Stomach (tissue), 9 donors: ENCODE results near the gene ATP1B3. TPM values are rescaled to one million over a fixed set of nuclear protein-coding genes. Genes with fewer than 3 reads are reported as not detected.
A peak's percentile ranks its signal among the peaks of the same experiment; 100 is the strongest.

Source experiments
- DNase-seq, 2 donors: peaks; one replicate each; pipeline versions ENCODE4 v3.0.0 to v3.0.0-alpha.2; 2013 to 2019
- H3K27ac ChIP-seq, 5 donors: fragments of 200-600 bp in 4 of 5; sonication (generic) in 4 of 5; one replicate each; pipeline ENCODE4 v1.5.1; 2013 to 2019; ENCODE audit warnings: mild to moderate bottlenecking in 1 of 5, moderate library complexity in 1 of 5
- H3K27me3 ChIP-seq, 3 donors: fragments of 200-600 bp; sonication (generic); one replicate each; pipeline ENCODE4 v1.5.1; 2017 to 2019; ENCODE audit warnings: mixed run types in 1 of 3
- H3K36me3 ChIP-seq, 4 donors: fragments of 200-600 bp; sonication (generic); 1 replicate in 3 of 4; 2 replicates in 1 of 4; pipeline ENCODE4 v1.5.1; 2016 to 2019
- H3K4me1 ChIP-seq, 4 donors: fragments of 200-600 bp; sonication (generic); one replicate each; pipeline ENCODE4 v1.5.1; 2016 to 2019
- H3K4me3 ChIP-seq, 4 donors: fragments of 200-600 bp; sonication (generic) in 3 of 4; one replicate each; pipeline ENCODE4 v1.5.1; 2016 to 2019; ENCODE audit warnings: mild to moderate bottlenecking in 1 of 4
- H3K9me3 ChIP-seq, 4 donors: fragments of 200-600 bp; sonication (generic); one replicate each; pipeline ENCODE4 v1.5.1; 2016 to 2019
- EP300 ChIP-seq: sonication (generic); formaldehyde crosslinking; IDR thresholded peaks from one replicate; pipeline ENCODE4 v1.6.1; 2017; ENCODE audit warnings: antibody characterized with exemption
- POLR2A ChIP-seq, 4 donors: fragments of 450-650 bp; IDR thresholded peaks; one replicate each; pipeline ENCODE4 v1.6.1; 2016; ENCODE audit warnings: antibody characterized with exemption in 4 of 4, control low read depth in 2 of 4, mild to moderate bottlenecking in 1 of 4, moderate library complexity in 1 of 4
- POLR2AphosphoS5 ChIP-seq, 3 donors: sonication (generic); formaldehyde crosslinking; IDR thresholded peaks; one replicate each; pipeline ENCODE4 v1.6.1; 2016; ENCODE audit warnings: antibody characterized with exemption in 3 of 3
- WGBS, 5 donors: extraction: QIAGEN DNeasy Blood & Tissue Kit in 3 of 5; methylation state at CpG; one replicate each; pipeline versions ENCODE4 v1.1.5 to v1.1.7; 2013 to 2018; 5-methylcytosine and 5-hydroxymethylcytosine counted together
- intact Hi-C: fragments of 100-400 bp; cut with DNase I; formaldehyde crosslinking; loops from one replicate; pipeline ENCODE4 v1.15.1; 2023; ENCODE audit warnings: low total_unique reads
- polyA plus RNA-seq, 3 donors: library from polyadenylated mRNA; stranded (reverse); fragments of 200-250 nt; gene quantifications; one replicate each; pipeline ENCODE4 v1.2.3, GENCODE V29; 2013
- total RNA-seq, 5 donors: library from RNA; depleted of rRNA; stranded (reverse); fragments of >200 nt; gene quantifications; one replicate each; pipeline versions ENCODE4 v1.1.0 to v1.2.3, GENCODE V29; 2014 to 2016
- TF ChIP-seq, protein P1 (sequence below), 7 experiments: fragments of 450-650 bp in 4 of 7; fragments of 200-600 bp in 3 of 7; sonication (generic) in 3 of 7; IDR thresholded peaks; one replicate each; pipeline ENCODE4 v1.5.1; 2016 to 2019; ENCODE audit warnings: antibody characterized with exemption in 7 of 7, control low read depth in 2 of 7, mild to moderate bottlenecking in 1 of 7
- donor health status: healthy with polysubstance abuse.
- donor health status: Bipolar disorder and iron deficiency.
- donor health status: healthy.

ATP1B3 gene
- total and polyA plus RNA-seq, 8 donors: 19.6 to 122 (median 47.5) TPM

DNA sequence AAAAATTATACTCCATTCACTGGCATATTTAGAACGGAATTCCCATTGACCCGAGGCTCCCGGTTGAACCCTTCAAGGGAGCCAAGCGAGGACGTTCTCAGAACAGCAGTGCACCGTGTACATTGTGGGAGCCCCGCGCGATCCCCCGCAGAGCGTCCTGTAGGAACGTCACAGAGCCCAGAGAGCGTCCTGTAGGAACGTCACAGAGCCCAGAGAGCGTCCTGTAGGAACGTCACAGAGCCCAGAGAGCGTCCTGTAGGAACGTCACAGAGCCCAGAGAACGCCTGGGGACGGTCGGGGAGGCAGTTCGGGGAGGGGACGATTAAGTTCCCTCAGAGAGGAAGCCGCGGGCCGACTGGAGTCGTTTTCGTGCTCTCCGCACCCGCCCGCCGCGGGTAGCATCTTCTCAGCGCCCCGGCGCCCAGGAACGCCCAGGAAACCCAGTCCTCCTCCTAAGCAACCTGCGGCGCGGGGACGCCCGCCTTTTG is 506 bp upstream of the ATP1B3 start:
- TF ChIP-seq, protein P1, sequence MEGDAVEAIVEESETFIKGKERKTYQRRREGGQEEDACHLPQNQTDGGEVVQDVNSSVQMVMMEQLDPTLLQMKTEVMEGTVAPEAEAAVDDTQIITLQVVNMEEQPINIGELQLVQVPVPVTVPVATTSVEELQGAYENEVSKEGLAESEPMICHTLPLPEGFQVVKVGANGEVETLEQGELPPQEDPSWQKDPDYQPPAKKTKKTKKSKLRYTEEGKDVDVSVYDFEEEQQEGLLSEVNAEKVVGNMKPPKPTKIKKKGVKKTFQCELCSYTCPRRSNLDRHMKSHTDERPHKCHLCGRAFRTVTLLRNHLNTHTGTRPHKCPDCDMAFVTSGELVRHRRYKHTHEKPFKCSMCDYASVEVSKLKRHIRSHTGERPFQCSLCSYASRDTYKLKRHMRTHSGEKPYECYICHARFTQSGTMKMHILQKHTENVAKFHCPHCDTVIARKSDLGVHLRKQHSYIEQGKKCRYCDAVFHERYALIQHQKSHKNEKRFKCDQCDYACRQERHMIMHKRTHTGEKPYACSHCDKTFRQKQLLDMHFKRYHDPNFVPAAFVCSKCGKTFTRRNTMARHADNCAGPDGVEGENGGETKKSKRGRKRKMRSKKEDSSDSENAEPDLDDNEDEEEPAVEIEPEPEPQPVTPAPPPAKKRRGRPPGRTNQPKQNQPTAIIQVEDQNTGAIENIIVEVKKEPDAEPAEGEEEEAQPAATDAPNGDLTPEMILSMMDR (IDR thresholded peaks at IDR 0.05): no peak
- TF ChIP-seq POLR2A (IDR thresholded peaks at IDR 0.05) (peak in 2 of 4 donors; percentile 14 to 28), POLR2AphosphoS5 (IDR thresholded peaks at IDR 0.05) (peak in 2 of 3 donors; percentile 14 to 61), EP300 (peak; percentile 78)
- peak overlapping the region; percentile 78 to 96 (median 95) for H3K4me3 ChIP-seq
- H3K27ac ChIP-seq: peak overlapping the region; percentile 99 to 100 (median 100)
- WGBS, 5 donors: 0 to 1% (median 0%) methylated on average over 28 to 42 of the region's 42 CpGs
- intact Hi-C loops: loop anchor here (10.0 kb wide), 1 partner anchor 141 kb away; the partner anchor contains the start of gene RNF7
- DNase-seq: peak; percentile 56 to 85
- peaks cover 13 to 40% (median 23%) of the 10 kb centered on the region in 4 donors for H3K4me1 ChIP-seq
- no peaks in the 10 kb centered on the region for H3K27me3 ChIP-seq
- H3K36me3 ChIP-seq: no peaks in the 10 kb centered on the region
- H3K9me3 ChIP-seq: no peaks in the 10 kb centered on the region

DNA sequence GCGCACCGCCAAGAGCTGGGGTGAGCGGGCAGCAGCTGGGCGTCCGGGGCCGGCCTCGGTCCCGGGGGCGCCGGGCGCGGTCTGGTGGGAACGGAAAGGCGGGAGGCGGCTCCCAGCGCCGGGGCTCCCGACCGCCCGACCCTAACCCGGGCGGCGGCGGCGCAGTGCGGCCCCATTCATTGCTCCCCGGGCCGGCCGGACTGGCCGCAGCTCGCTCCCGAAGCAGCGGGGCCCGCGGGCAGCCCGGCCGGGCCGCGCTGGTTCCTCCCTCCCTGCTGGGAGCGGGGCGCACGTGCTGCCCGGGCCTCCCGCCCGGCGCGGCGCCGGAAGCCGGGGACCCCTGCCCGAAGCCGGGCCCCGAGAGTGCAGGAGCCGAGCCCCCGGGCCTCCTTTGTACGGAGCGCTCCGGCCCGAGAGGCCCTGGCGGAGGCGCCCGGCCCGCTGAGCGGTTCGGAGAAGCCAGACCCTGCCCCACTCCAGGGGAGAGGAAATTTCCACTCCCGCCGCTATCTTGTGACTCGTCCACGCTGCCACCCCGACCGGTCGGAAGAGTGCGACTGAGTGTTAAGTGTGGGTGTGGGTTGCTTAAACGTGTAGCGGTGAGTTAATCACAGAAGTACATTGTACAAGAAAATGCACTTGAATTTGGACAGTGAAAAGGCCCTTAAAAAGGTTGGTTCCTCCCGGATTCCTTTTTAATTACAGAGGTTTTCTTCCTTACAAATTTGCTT is 613 bp downstream of the ATP1B3 start:
- H3K4me1 ChIP-seq: peaks cover 13 to 49% (median 25%) of the 10 kb centered on the region in 4 donors
- intact Hi-C loops: loop anchor here (10.0 kb wide), 1 partner anchor 142 kb away; the partner anchor contains the start of gene RNF7
- TF ChIP-seq POLR2AphosphoS5 (IDR thresholded peaks at IDR 0.05) (peak; percentile 23 to 59 (median 33)), EP300 (no peak)
- TF ChIP-seq, protein P1 (IDR thresholded peaks at IDR 0.05): no peak
- peak overlapping the region; percentile 78 to 96 (median 95) for H3K4me3 ChIP-seq
- no peaks in the 10 kb centered on the region for H3K36me3 ChIP-seq
- peak; percentile 61 to 76 for DNase-seq
- peak overlapping the region; percentile 99 to 100 (median 100) for H3K27ac ChIP-seq
- no peaks in the 10 kb centered on the region for H3K27me3 ChIP-seq
- no peaks in the 10 kb centered on the region for H3K9me3 ChIP-seq
- 0% methylated on average over 15 to 76 of the region's 76 CpGs for WGBS, 5 donors

DNA sequence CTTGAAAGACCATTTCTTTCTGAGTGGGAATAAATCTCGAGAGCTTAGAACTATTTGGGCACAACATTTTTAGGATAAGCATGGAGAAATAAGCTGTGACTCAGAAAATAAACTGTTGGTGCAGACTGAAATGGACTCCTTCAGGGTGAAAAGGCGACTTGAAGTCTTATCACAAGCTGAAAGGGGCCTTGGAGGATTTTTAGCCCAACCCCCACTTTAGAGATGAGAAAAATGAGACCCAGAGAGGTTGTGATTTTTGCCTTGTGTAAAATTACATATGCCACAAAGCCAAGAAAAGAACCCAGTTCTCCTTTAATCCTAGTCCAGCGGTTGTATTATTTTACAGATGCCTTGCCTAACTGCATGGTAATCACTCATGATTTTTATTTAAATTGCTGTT is 1.5 kb downstream of the ATP1B3 start:
- peaks cover 13 to 53% (median 25%) of the 10 kb centered on the region in 4 donors for H3K4me1 ChIP-seq
- H3K36me3 ChIP-seq: peaks cover 0 to 2% (median 0%) of the 10 kb centered on the region in 4 donors
- WGBS, 5 donors: 25 to 44% (median 29%) methylated on average over 3 of the region's 3 CpGs
- peak in 1 of 2 donors; percentile 39 for DNase-seq
- peak overlapping the region in 4 of 5 donors; percentile 99 to 100 (median 100) for H3K27ac ChIP-seq
- no peak for TF ChIP-seq POLR2AphosphoS5 (IDR thresholded peaks at IDR 0.05)
- TF ChIP-seq EP300: no peak
- TF ChIP-seq POLR2A (IDR thresholded peaks at IDR 0.05): no peak
- peak overlapping the region; percentile 78 to 96 (median 95) for H3K4me3 ChIP-seq
- no peaks in the 10 kb centered on the region for H3K9me3 ChIP-seq
- H3K27me3 ChIP-seq: no peaks in the 10 kb centered on the region
- intact Hi-C loops: loop anchor here (10.0 kb wide), 1 partner anchor 143 kb away; the partner anchor contains the start of gene RNF7

DNA sequence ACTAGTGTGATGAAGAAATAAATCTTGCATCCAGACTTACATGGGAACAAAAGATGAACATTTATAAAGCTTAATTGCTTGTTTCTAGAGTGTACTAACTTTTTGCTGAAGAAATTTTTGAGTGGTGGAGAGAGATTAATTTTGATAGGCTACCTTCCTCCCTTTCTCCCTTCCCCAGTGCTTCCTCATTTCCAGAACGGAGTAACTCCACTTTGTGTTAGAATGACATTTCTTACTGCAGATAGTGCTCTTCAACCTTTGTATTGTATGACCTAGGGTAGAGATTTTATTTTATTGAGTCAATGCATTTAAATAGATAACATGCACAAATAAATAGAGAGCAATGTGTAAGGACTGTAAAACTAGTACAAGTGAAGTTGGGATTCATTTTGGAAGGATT is 1.9 kb downstream of the ATP1B3 start:
- DNase-seq: no peak
- WGBS, 5 donors: 18 to 36% (median 30%) methylated on average over 1 of the region's 1 CpG
- TF ChIP-seq, protein P1 (IDR thresholded peaks at IDR 0.05): no peak
- TF ChIP-seq POLR2AphosphoS5 (IDR thresholded peaks at IDR 0.05): no peak
- no peak for TF ChIP-seq EP300
- no peak for TF ChIP-seq POLR2A (IDR thresholded peaks at IDR 0.05)
- Histone ChIP-seq H3K27ac (peak overlapping the region in 4 of 5 donors; percentile 99 to 100 (median 100)), H3K27me3 (no peaks in the 10 kb centered on the region), H3K36me3 (peaks cover 0 to 4% (median 0%) of the 10 kb centered on the region in 4 donors), H3K4me1 (peaks cover 13 to 53% (median 25%) of the 10 kb centered on the region in 4 donors), H3K9me3 (no peaks in the 10 kb centered on the region), H3K4me3 (peak overlapping the region; percentile 78 to 96 (median 95))
- intact Hi-C loops: loop anchor here (10.0 kb wide), 1 partner anchor 144 kb away; the partner anchor contains the start of gene RNF7
